HG03066 (cell line): ENCODE measurements around the gene SYNPO.

Experiments used
- ATAC-seq: cut with Tn5 transposase; IDR thresholded peaks from one replicate; pipeline ENCODE4 v1.9.1; 2021; ENCODE audit warnings: low read depth; ENCODE audit not compliant: unreplicated experiment

SYNPO gene

DNA sequence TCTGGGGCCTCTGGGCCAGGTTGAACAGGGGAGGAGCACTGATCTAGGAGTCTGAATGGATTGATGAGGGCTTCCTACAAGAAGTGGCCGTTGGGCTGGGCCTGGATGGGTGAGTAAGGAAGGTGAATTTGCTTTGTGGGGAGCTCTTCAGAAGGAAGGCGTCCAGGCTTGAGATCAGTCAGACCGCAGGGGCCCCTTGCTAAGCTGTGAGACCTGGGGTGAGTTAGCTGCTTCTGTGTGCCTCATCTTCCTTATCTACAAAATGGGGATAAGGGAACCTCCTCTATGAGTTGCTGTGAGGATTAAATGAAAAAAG is 1.1 kb upstream of the SYNPO start:
- no peak for ATAC-seq

DNA sequence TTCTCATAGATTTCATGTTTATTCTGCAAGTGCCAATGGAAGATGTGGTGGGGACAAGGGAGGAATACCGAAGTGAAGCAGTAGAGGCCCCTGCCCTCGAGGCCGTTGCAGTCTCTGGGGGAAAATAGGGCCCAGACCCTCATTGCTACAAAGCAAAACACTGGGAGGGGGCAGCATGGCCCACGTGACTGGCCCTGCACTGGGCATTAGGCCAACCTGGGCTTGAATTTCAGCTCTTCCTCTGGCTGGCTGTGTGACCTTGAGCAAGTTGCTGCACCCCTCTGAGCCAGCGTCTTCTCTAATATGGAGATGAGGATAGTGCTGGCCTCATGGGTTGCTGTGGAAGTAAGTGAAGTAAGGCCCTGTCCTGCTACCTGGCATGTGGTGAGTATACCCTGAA is 709 bp upstream of the SYNPO start:
- ATAC-seq = no peak

DNA sequence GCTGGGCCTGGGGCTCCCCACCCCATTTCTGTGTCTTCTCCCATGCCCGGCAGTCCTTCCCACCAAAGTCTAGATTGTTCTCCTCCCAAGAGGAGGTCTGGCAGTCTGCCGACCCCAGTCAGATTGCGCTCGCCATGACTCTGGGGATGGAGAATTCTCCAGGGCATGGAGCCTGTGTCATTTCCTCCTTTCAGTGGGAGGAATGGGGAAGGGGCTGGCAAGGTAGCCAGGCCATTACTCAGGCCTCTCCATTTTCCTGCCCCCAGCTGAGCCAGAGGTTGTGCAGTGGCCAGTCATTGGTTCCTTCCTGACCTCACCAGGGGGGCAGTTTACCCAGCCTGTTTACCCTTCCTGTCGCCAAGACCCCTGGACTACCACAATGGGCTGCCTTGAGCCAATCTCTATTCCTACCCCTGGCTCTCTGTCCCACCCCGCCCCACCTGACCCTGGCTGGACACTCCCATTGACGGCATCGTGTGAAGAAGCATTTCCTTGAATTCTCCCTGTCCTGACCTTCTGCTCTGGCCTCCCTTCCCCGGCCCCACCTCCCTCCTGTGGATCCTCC is 628 bp downstream of the SYNPO start:
- no peak for ATAC-seq

DNA sequence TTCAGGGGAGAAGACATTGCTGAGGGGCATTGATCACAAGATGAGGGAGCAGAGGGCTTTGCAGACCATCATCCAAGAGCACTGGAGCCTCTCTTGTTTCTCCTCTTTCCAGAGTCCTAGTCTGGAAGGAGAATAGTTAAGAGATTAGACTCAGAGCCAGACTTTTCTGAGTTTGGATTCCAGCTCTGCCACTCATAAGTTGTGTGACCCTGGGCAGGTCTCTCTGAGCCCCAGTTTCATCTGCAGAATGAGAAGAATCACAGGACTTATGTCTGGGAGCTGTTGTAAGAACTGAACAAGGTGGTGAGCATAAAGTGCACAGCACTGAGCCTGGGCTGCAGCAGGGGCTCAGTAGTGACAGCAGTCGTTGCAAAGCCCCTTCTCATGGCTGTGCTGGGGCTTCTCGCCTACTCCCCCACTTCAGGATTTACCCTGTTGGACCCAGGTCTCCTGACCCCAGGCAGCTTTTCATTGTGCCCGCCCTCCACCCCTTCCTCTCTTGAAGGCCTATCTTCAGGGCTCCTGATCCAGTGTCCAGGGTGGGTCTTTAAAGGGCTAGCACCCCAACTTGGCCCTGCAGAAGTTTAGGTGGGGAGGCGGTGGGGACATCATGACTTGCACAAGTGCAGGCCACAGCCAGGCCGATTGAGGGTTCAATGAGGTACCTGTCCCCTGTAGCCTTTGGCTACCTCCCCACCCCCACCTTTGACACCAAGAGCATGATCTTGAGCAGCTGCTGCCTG is 1.5 kb downstream of the SYNPO start:
- no peak for ATAC-seq

DNA sequence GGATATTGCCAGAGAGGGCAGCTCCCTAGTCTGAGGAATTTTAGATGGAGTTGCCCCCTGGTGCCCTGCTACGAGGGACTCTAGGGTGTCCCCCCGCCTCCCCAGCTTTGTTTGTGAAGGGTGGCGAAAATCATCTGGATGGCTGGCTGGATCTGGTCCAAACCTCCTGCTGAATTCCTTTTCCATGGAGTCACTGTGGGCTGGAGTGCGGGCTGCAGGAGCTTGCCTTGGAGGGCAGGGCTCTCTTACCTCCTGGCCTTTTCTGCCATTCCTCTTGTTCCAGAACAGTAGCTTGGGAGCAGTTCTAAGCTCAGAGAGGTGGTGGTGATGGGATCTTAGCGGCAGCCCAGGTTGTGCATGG is 2.1 kb downstream of the SYNPO start:
- no peak for ATAC-seq

DNA sequence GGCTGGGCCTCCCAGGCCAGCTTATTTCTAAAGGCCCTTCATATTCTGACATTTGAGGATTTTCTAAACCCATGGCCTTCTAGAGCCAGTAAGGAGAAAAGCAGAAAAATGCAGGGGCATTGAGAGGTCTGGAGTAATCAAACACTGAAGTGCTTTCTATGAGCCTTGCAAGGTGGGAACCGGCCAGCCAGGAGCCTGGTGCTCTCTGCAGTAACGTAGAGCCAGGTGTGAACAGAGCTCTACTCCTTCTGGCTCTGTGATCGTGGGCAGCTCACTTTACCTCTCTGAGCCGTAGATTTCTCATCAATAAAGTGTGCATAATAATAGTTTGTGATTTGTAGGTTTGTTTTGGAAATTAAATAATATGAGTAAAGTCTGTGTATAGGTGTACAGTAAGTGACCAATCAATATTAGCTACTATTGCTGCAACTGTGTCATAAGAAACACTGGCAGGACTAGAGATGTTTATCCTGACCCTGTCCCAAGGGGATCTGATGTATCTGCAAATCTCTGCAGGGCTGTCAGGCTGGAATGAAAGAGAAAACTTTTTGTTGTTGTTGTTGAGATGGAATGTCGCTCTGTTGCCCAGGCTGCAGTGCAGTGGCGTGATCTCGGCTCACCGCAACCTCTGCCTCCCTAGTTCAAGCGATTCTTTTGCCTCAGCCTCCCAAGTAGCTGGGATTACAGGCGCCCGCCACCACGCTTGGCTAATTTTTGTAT is 2.7 kb downstream of the SYNPO start:
- no peak for ATAC-seq

DNA sequence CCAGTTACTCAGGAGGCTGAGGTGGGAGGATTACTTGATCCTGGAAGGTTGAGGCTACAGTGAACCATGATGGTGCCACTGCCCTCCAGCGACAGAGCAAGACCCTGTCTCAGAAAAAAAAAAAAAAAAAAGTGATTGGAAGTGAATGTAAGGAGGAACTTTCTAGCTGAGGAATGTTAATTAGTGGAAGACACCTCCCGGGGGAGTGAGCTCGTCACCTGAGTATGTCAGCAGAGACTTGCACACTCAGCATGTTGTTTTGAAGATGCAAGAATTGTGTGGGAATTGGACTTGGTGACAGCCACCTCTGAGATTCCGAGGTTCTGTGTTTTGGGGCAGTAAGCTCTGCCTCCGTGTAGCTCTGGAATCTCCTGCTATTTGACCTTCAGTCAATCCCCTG is 3.6 kb downstream of the SYNPO start:
- no peak for ATAC-seq

DNA sequence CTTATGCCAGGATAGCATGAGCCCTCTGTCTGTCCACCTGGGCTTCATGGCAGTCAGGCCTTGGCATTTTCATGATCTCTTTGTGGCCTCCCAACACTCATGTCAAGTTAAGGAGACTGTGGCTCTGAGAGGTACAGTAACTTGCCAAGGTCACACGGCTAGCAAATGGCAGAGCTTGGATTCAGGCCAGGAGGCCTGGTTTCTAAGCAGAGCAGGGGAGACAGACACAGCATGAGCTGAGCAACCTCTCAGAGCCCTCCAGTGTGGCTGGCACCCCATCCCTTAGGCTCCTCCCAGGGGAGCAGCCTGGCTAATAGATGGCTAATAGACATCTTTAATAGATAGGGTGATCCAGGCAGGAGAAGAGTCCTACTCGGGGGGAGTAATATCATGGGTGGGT is 4.1 kb downstream of the SYNPO start:
- ATAC-seq = no peak

DNA sequence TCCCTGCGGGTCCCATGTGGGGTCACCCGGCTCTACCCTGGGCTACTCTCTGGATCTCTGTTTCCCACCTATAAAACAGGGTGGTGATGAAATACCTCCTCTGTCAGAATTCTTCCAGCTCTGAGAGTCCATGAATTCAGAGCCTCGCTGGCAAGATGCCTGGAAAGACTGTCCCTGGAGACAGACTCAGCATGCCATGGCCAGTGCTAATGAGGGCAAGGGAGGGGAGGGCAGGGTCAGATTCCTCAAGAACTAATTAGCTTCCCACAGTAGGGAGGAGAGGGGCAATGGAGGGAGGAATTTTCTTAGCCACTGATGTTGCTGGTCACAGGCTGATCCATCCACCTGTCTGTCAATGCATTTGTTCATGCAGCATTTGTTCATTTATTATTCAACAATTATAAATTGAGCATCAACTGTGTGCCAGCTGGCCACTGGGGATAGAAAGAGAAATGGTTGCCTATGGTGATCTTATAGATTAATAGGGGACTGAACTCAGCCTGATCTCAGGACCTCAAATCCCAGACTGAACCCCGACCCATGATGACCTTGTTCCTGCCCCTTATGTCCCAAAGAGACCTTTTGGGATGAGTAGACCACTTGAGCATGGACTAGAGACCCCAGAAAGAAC is 4.7 kb downstream of the SYNPO start:
- ATAC-seq = no peak

DNA sequence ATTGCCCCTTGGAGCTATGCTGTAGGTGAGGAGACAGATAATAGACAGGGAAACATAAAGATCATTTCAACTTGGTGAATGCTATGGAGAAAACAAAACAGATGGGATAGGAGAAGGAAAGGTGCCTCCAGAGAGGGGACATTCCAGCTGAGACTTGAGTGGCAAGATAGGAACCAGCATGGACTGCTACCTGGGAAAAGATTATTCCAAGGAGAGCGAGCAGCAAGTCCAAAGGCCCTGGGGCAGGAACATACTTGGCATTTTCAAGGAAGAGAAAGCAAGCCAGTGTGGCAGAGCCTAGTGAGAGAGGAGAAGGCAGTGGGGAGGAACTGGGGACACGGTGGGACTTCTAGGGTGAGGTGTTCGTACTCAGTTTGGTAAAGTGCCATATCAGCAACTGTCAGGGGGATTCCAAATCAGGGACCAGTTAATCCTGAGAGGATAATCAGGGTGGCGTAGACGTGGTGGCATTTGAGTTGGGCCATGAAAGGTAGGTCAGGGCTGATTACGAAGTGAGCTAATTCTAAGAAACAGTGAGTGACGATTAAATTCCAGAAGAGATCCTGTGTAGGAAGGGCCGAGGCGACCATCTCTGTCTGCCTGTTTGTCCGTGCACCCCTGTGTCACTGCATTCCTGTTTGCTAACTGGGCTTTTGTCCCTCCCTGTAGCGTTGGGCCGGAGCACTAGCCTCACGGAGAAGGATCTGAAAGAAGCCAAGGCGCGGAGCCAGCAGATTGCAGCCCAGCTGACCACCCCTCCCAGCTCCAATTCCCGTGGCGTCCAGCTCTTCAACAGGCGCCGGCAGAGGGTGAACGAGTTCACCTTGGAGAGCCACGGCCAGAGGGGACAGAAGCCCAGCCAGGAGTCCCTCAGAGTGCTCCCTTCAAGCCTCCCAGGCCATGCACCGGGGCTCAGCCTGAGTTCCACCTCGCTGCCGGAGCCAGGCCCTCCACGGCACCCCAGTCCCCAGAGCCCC is 7.1 kb downstream of the SYNPO start:
- ATAC-seq = no peak

DNA sequence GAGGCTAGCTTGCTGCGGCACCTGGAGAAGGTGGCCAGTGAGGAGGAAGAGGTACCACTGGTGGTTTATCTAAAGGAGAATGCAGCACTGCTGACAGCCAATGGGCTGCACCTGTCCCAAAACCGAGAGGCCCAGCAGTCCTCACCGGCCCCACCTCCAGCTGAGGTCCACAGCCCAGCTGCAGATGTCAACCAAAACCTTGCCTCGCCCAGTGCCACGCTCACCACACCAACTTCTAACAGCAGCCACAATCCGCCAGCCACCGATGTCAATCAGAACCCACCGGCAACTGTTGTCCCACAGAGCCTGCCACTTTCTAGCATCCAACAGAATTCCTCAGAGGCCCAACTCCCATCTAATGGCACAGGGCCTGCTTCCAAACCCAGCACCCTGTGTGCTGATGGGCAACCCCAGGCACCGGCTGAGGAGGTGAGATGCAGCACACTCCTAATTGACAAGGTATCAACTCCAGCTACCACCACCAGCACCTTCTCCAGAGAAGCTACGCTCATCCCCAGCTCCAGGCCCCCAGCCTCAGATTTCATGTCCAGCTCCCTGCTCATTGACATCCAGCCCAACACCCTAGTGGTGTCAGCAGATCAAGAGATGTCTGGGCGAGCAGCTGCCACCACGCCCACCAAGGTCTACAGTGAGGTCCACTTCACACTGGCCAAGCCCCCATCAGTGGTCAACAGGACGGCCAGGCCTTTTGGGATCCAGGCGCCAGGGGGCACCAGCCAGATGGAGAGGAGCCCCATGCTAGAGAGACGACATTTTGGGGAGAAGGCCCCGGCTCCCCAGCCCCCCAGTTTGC is 8.0 kb downstream of the SYNPO start:
- ATAC-seq = no peak

DNA sequence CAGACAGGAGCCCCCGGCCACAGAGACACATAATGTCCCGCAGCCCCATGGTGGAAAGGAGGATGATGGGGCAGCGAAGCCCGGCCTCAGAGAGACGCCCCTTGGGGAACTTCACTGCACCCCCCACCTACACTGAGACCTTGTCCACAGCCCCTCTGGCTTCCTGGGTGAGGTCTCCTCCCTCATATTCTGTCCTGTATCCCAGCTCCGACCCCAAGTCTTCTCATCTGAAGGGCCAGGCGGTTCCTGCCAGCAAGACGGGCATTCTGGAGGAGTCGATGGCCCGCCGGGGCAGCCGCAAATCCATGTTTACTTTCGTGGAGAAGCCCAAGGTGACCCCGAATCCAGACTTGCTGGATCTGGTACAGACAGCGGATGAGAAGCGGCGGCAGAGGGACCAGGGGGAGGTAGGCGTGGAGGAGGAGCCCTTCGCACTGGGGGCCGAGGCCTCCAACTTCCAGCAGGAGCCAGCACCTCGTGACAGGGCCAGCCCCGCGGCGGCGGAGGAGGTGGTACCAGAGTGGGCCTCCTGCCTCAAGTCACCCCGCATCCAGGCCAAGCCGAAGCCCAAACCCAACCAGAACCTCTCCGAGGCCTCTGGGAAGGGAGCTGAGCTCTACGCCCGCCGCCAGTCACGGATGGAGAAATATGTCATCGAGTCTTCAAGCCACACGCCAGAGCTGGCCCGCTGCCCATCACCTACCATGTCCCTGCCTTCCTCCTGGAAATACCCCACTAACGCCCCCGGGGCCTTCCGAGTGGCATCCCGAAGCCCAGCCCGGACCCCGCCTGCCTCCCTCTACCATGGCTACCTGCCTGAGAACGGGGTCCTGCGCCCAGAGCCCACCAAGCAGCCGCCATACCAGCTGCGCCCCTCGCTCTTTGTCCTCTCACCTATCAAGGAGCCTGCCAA is 8.9 kb downstream of the SYNPO start:
- ATAC-seq = no peak

DNA sequence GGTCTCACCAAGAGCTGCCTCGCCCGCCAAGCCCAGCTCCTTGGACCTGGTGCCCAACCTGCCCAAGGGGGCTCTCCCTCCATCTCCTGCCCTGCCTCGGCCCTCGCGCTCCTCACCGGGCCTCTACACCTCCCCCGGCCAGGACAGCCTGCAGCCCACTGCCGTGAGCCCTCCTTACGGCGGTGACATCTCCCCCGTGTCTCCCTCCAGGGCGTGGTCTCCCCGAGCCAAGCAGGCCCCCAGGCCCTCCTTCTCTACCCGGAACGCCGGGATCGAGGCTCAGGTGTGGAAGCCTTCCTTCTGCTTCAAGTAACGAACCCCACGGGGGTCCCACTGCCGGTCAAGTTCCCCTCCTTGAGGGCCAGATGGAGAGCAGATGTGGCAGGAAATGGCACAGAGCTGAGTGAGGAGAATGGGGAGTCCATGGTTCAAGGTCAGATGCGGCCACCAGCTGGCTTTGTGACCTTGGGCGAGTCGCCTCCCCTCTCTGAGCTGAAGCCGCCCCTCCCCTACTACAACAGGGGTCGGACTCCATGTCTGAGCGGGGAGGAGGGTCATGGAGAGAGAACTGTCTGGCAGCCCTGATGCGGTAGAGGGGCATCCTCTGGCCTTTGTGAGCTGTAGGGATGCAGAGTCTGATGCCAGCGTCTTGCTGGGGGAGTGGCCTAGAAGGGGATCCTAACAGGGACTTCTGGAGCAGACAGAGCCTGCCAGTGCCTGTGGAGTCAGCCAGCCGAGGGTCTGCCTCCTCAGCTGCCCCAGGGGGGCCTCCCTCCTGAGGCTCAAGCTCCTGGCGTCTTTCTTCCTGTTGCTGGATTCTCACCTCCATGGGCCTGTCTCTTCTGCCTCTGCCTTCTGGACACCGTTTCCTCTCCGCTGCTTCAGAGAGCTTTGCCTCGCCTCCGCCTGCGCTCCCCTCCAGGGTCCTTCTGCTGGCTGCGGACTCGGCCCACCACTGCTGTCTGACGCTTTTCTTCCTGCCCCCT is 9.9 kb downstream of the SYNPO start:
- no peak for ATAC-seq

DNA sequence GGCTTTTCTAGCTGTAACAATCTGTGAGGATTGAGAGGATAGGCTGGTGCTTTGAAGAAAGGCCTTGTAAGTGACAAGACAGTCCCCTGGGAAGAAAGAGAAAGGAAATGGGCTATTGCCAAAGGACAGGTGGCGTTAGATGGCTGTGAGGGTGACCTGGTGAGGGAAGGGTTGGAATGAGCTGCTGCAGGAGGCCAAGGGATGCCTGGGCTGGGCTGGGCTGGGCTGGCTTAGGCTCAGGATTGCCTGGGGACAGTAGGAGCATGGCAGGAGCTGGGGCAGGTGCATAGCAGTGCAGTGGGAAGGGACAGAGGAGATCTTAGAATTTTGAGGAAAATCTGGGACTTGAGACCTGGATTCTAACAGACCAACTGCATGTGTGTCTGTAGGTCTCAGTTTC is 10.9 kb downstream of the SYNPO start:
- no peak for ATAC-seq

DNA sequence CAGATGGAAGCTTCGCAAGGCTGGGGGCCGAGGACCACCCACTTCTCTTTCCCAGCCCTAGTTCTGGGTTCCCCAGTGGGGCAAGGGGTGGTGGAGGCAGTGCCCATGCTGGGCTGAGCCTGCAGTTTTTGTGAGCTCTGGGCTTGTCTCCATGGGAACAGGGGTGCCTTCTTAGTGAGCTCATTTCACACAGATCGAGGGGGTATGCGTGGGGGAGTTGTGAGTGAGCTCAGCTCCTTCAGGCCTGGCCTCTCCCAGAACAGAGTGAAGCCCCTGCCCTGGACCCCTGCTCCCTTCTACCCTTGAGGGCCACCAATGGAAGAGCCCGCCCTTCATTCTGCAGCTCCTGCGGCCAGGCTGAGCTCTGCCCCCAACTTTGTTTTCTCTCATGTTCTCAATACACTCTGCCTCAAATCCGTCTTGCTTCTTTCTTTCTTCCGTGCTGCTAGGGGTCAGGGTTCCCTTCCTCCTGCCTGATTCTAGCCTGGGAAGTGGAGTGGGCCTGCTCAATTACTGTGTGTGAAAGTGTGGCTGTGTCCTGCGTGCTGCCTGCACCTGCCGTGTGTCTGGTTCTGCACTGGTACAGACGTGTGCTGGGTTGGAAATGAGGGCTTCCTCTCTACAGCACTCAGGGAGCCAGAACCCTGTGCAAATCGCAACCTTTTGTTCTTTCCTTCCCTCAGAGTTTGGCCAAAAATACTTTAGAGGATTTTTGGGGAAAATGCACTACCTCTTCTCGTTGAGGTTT is 11.6 kb downstream of the SYNPO start:
- no peak for ATAC-seq

DNA sequence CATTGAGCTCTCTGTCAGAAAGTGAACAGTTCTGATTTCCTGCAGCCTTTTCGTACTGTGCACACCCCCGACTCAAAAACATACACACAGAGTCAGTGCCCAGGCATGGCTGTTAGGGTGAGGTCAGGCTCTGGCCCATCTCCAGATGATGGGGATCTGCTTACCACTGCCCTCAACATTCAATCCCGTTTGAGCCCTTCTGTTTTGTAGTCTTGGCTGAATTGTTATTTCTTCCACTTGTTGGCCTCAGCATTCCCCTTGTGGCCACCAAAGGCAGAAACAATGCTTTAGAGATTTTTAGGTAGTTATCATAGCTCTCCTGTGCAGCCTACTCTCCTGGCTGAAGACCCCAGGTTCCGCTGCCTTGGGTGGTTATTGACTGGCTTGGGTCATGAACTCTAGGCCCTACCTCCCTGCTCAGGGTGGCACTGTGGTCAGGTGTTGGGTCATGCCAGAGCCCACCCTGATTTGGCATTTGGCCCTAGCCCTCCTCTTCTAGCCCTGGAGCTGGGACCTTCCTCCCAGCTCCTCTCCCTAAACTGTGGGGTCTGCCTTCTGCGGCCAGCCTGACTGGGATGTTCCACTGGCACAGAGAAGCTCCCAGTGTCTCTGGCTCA is 12.8 kb downstream of the SYNPO start:
- ATAC-seq = no peak
